ENCODE data around the gene MTA3. TPM values are rescaled to one million over a fixed set of nuclear protein-coding genes. Genes with fewer than 3 reads are reported as not detected.

Gene MTA3
- total and polyA plus RNA-seq, 9 donors, result 31.9 to 87.5 (median 61.0) TPM

DNA sequence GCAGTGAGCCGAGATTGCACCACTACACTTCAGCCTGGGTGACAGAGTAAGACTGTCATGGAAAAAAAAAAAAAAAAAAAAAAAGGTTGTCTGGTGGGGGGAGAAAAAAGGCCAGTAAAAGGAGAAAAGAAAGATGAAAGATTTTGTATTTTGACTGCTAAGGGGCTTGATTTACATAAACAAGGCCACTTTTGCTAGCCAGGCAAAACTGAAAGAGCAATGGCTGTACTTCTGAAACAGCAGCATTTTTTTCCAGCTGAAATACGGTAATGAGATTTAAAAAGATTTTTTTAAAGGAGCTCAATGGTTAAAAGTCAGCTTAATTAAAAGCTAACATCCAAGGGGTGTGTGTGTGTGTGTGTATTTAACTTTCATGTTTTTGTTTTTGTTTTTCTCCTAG lies 206.8 kb downstream of the MTA3 start:
- no peaks in the 10 kb centered on the region for H3K36me3 ChIP-seq
- intact Hi-C loops (cut with DNase I), result no loop called here
- no peaks in the 10 kb centered on the region for H3K9me3 ChIP-seq
- WGBS, 3 donors, result 29 to 55% (median 40%) methylated on average over 2 of the region's 2 CpGs
- peak overlapping the region in 1 of 2 donors; percentile 25 for H3K27ac ChIP-seq
- no peak for DNase-seq
- H3K4me1 ChIP-seq (ENCODE audit: insufficient read depth), result no peaks in the 10 kb centered on the region
- H3K27me3 ChIP-seq, result no peaks in the 10 kb centered on the region
- TF ChIP-seq EP300 (IDR thresholded peaks at IDR 0.05), result no peak
- TF ChIP-seq, protein P1, sequence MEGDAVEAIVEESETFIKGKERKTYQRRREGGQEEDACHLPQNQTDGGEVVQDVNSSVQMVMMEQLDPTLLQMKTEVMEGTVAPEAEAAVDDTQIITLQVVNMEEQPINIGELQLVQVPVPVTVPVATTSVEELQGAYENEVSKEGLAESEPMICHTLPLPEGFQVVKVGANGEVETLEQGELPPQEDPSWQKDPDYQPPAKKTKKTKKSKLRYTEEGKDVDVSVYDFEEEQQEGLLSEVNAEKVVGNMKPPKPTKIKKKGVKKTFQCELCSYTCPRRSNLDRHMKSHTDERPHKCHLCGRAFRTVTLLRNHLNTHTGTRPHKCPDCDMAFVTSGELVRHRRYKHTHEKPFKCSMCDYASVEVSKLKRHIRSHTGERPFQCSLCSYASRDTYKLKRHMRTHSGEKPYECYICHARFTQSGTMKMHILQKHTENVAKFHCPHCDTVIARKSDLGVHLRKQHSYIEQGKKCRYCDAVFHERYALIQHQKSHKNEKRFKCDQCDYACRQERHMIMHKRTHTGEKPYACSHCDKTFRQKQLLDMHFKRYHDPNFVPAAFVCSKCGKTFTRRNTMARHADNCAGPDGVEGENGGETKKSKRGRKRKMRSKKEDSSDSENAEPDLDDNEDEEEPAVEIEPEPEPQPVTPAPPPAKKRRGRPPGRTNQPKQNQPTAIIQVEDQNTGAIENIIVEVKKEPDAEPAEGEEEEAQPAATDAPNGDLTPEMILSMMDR (IDR thresholded peaks at IDR 0.05), result no peak
- no peak for TF ChIP-seq POLR2A (IDR thresholded peaks at IDR 0.05)
- H3K4me3 ChIP-seq, result no peak overlapping the region

DNA sequence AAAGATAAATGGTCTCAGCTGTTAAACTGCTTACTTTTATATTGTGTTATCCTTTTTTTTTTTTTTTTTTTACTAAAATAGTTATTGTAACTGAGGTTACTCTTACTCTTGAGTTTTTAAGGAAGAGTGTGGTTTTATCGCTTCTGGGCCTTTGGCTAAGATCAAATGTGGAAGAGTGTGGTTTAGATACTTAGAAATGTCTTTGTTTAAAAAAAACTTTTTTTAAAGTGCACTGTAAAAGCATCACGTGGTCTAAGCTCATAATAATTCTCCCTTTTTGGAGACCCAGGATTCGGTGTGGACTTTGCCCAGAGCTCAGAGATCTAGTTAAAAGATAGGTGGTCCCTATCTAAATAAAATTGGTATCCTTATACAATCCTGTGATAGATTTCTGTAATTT lies 207.4 kb downstream of the MTA3 start:
- TF ChIP-seq, protein P1 (IDR thresholded peaks at IDR 0.05), result no peak
- TF ChIP-seq POLR2A (IDR thresholded peaks at IDR 0.05), result no peak
- no peak for TF ChIP-seq EP300 (IDR thresholded peaks at IDR 0.05)
- intact Hi-C loops (cut with DNase I), result no loop called here
- H3K9me3 ChIP-seq, result no peaks in the 10 kb centered on the region
- H3K27me3 ChIP-seq, result no peaks in the 10 kb centered on the region
- H3K36me3 ChIP-seq, result no peaks in the 10 kb centered on the region
- DNase-seq, result no peak
- H3K27ac ChIP-seq, result no peak overlapping the region
- whole genome bisulfite sequencing, 3 donors, result 14 to 35% (median 22%) methylated on average over 3 of the region's 3 CpGs
- no peaks in the 10 kb centered on the region for H3K4me1 ChIP-seq (ENCODE audit: insufficient read depth)
- no peak overlapping the region for H3K4me3 ChIP-seq

DNA sequence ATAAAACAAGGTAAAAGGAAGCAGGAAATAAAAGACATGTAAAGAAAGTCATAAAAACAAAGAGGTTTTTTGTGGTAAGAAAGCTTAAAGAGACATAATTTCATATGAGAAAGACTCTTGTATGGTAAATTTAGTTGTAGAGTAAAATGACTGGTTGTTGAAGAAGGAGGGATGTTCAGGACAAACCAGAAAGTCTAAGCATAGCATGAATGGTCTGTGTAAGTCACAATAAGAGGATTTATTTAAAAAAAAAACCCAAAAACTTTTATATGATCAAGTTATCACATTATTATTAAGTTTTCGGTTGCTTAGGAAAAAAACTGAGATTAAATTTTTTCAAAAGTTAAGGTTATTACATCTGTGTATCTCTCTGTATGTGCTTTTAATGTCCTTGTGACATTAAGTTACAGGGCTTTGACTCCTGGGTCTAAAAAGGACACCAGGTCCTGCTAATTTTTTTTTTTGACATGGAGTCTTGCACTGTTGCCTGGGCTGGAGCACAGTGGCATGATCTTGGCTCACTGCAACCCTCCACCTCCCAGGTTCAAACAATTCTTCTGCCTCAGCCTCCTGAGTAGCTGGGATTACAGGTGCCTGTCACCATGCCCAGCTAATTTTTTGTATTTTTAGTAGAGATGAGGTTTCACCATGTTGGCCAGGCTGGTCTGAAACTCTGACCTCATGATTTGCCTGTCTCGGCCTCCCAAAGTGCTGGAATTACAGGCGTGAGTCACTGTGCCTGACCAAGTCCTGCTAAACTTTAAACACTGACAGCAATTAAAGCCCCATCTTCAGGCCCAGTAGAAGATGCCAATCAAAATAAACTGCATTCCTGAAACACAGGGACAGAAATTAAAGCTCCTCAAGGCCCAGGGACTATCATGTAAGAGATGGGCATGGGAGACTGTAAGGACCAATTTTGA lies 209.7 kb downstream of the MTA3 start:
- DNase-seq, result peak in 1 of 5 donors; percentile 1
- WGBS, 3 donors, result 86 to 96% (median 88%) methylated on average over 3 of the region's 3 CpGs

DNA sequence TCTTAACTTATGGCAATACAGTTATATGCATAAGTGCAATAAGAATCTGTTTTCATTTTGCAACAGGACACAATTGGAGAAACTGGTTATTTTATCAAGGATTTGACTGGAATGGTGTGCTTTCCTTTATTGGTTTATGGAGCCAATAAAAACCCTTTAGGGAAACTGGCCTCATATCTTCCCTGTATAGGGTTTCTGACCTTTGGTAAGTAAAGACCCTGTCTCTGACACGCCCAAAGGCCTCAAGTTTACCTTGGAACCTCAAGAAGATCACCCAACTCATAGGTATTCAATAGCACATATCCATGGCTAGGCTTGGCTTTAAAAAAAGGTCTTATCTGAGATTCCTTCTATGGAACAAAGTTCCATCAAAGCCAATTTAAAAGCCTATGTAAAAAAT lies 212.7 kb downstream of the MTA3 start:
- DNase-seq, result no peak
- Histone ChIP-seq H3K4me3 (no peak overlapping the region), H3K36me3 (no peaks in the 10 kb centered on the region), H3K9me3 (no peaks in the 10 kb centered on the region), H3K27me3 (no peaks in the 10 kb centered on the region), H3K4me1 (ENCODE audit: insufficient read depth) (no peaks in the 10 kb centered on the region), H3K27ac (no peak overlapping the region)
- intact Hi-C loops (cut with DNase I), result no loop called here
- TF ChIP-seq, protein P1 (IDR thresholded peaks at IDR 0.05), result no peak
- no peak for TF ChIP-seq EP300 (IDR thresholded peaks at IDR 0.05)
- no peak for TF ChIP-seq POLR2A (IDR thresholded peaks at IDR 0.05)
- 92 to 100% (median 94%) methylated on average over 1 of the region's 1 CpG for WGBS, 3 donors

More for the DNA sequence above, 209.7 kb downstream of the MTA3 start:
- H3K27ac ChIP-seq, result no peak overlapping the region
- intact Hi-C loops (cut with DNase I), result no loop called here
- no peaks in the 10 kb centered on the region for H3K27me3 ChIP-seq
- H3K9me3 ChIP-seq, result no peaks in the 10 kb centered on the region
- no peak overlapping the region for H3K4me3 ChIP-seq
- no peaks in the 10 kb centered on the region for H3K4me1 ChIP-seq (ENCODE audit: insufficient read depth)
- no peaks in the 10 kb centered on the region for H3K36me3 ChIP-seq
- no peak for TF ChIP-seq POLR2A (IDR thresholded peaks at IDR 0.05)
- no peak for TF ChIP-seq EP300 (IDR thresholded peaks at IDR 0.05)
- TF ChIP-seq, protein P1 (IDR thresholded peaks at IDR 0.05), result no peak
